ENCODE results near the gene TRIM75. TPM values are rescaled to one million over a fixed set of nuclear protein-coding genes. Genes with fewer than 3 reads are reported as not detected.

Gene TRIM75
- not detected in 2 replicates for polyA plus RNA-seq (2011; rRNA removed)
- polyA minus RNA-seq (2011; rRNA and poly(A)+ RNA removed): not detected in 2 replicates

- no peak for DNase-seq (ENCODE audit: low read depth)
- Histone ChIP-seq H3K4me3 (ENCODE audit: low read depth, low read length) (no peak within 1 kb of the TSS), H3K36me3 (ENCODE audit: control insufficient read depth, insufficient read depth, low read length) (no peaks in the 10 kb centered on the region), H3K27me3 (ENCODE audit: control insufficient read depth, insufficient read depth, low read length) (no peaks in the 10 kb centered on the region)
- ChIA-PET POLR2A (no interaction called here), CTCF (no interaction called here)
- TF ChIP-seq CTCF (IDR thresholded peaks at IDR 0.05; ENCODE audit: insufficient read depth, low read depth, low read length): no peak
Observed at GRCh38 chr4:165053645-165054044, at the start of gene TRIM75. TRIM75 (plus strand) TSS chr4:165053866; CDS start chr4:165059148, 5,282 bp downstream.

GRCh38 chr4:165005352-165005925 lies 48.2 kb upstream of the TRIM75 start:
- no peaks in the 10 kb centered on the region; the same call in 1 of the 2 replicates for H3K27me3 ChIP-seq (ENCODE audit: control insufficient read depth, insufficient read depth, low read length)
- DNase-seq (ENCODE audit: low read depth): no peak
- H3K4me3 ChIP-seq (ENCODE audit: low read depth, low read length): no peak overlapping the region
- CTCF ChIA-PET: no interaction called here
- H3K36me3 ChIP-seq (ENCODE audit: control insufficient read depth, insufficient read depth, low read length): no peaks in the 10 kb centered on the region
- no peak for TF ChIP-seq CTCF (IDR thresholded peaks at IDR 0.05; ENCODE audit: insufficient read depth, low read depth, low read length)
- POLR2A ChIA-PET: no interaction called here

GRCh38 chr4:165006456-165006855 lies 47.2 kb upstream of the TRIM75 start:
- CTCF ChIA-PET: no interaction called here
- Histone ChIP-seq H3K36me3 (ENCODE audit: control insufficient read depth, insufficient read depth, low read length) (no peaks in the 10 kb centered on the region), H3K4me3 (ENCODE audit: low read depth, low read length) (no peak overlapping the region), H3K27me3 (ENCODE audit: control insufficient read depth, insufficient read depth, low read length) (no peaks in the 10 kb centered on the region; the same call in 1 of the 2 replicates)
- DNase-seq (ENCODE audit: low read depth): no peak
- POLR2A ChIA-PET: no interaction called here
- TF ChIP-seq CTCF (IDR thresholded peaks at IDR 0.05; ENCODE audit: insufficient read depth, low read depth, low read length): no peak

- Histone ChIP-seq H3K4me3 (ENCODE audit: low read depth, low read length) (no peak overlapping the region), H3K36me3 (ENCODE audit: control insufficient read depth, insufficient read depth, low read length) (no peaks in the 10 kb centered on the region), H3K27me3 (ENCODE audit: control insufficient read depth, insufficient read depth, low read length) (no peaks in the 10 kb centered on the region; the same call in 1 of the 2 replicates)
- no peak for DNase-seq (ENCODE audit: low read depth)
- ChIA-PET POLR2A (no interaction called here), CTCF (interaction anchor here (1.1 kb wide), 1 partner anchor 10 kb away, joined by 3 read pairs; no protein-coding TSS in a partner anchor)
- TF ChIP-seq CTCF (IDR thresholded peaks at IDR 0.05; ENCODE audit: insufficient read depth, low read depth, low read length): no peak
Observed at GRCh38 chr4:165006886-165007285, 46.8 kb upstream of the TRIM75 start.

GRCh38 chr4:165009493-165010227 lies 44.0 kb upstream of the TRIM75 start:
- H3K27me3 ChIP-seq (ENCODE audit: control insufficient read depth, insufficient read depth, low read length): no peaks in the 10 kb centered on the region; the same call in 1 of the 2 replicates
- ChIA-PET CTCF (no interaction called here), POLR2A (interaction anchor here (0.5 kb wide), 1 partner anchor 1445 kb away, joined by 6 read pairs; no protein-coding TSS in a partner anchor)
- no peaks in the 10 kb centered on the region for H3K36me3 ChIP-seq (ENCODE audit: control insufficient read depth, insufficient read depth, low read length)
- no peak for TF ChIP-seq CTCF (IDR thresholded peaks at IDR 0.05; ENCODE audit: insufficient read depth, low read depth, low read length)
- no peak for DNase-seq (ENCODE audit: low read depth)
- H3K4me3 ChIP-seq (ENCODE audit: low read depth, low read length): no peak overlapping the region
